Astrocyte of the spinal cord (primary cell): Measurements from ENCODE around the gene MEAF6.

Experiments
- DNase-seq: peaks from one replicate; pipeline ENCODE4 v3.0.0; 2011; ENCODE audit warnings: low read depth, low spot score
- H3K4me3 ChIP-seq: 2 replicates; pipeline ENCODE4 v1.5.1; 2011; ENCODE audit warnings: low read depth, mild to moderate bottlenecking, low read length, moderate library complexity
- CTCF ChIP-seq: IDR thresholded peaks from 2 replicates; pipeline ENCODE4 v1.5.1; 2012; ENCODE audit warnings: low read depth, mild to moderate bottlenecking, low read length, inconsistent platforms
- in situ Hi-C: cut with HindIII; loops from 2 replicates; pipeline ENCODE4 v1.10.0; 2017; ENCODE audit warnings: low sequenced_read_pairs

The MEAF6 gene

GRCh38 chr1:37482796-37483744 lies 31.5 kb downstream of the MEAF6 start:
- no peak for DNase-seq
- H3K4me3 ChIP-seq: no peak overlapping the region
- in situ Hi-C loops: no loop called here
- TF ChIP-seq CTCF: no peak

GRCh38 chr1:37482004-37482785 lies 32.4 kb downstream of the MEAF6 start:
- no peak for TF ChIP-seq CTCF
- in situ Hi-C loops: no loop called here
- DNase-seq: no peak
- no peak overlapping the region for H3K4me3 ChIP-seq

GRCh38 chr1:37481289-37482003 lies 33.1 kb downstream of the MEAF6 start:
- no peak overlapping the region for H3K4me3 ChIP-seq
- in situ Hi-C loops: no loop called here
- no peak for DNase-seq
- no peak for TF ChIP-seq CTCF

GRCh38 chr1:37480581-37481288 lies 33.8 kb downstream of the MEAF6 start:
- H3K4me3 ChIP-seq: no peak overlapping the region
- in situ Hi-C loops: no loop called here
- no peak for TF ChIP-seq CTCF
- no peak for DNase-seq

- TF ChIP-seq CTCF: no peak
- in situ Hi-C loops: no loop called here
- no peak for DNase-seq
- peak overlapping the region; percentile 29 for H3K4me3 ChIP-seq
These were observed 34.5 kb downstream of the MEAF6 start for GRCh38 chr1:37480125-37480466.
